Testis (tissue), 3 donors: ENCODE data around the gene TINAG. TPM values are rescaled to one million over a fixed set of nuclear protein-coding genes. Genes with fewer than 3 reads are reported as not detected.
"Not testable (repeated sequence)": the region's sequence is repeated elsewhere in the genome, so short reads cannot be mapped to it uniquely, and the experiment has no call there.

Source experiments
- DNase-seq: peaks from one replicate; pipeline ENCODE4 v3.0.0-alpha.2; 2019
- H3K27ac ChIP-seq, 2 donors: fragments of 200-600 bp; sonication (generic); one replicate each; pipeline ENCODE4 v1.5.1; 2019
- H3K27me3 ChIP-seq: fragments of 200-600 bp; sonication (generic); one replicate; pipeline ENCODE4 v1.5.1; 2019
- H3K36me3 ChIP-seq: fragments of 200-600 bp; sonication (generic); one replicate; pipeline ENCODE4 v1.5.1; 2017; ENCODE audit warnings: low read depth; ENCODE audit errors: missing control alignments
- H3K4me1 ChIP-seq: fragments of 200-600 bp; sonication (generic); one replicate; pipeline ENCODE4 v1.5.1; 2019
- H3K4me3 ChIP-seq, 2 donors: fragments of 200-600 bp; sonication (generic); one replicate each; pipeline ENCODE4 v1.5.1; 2017 to 2019
- H3K9me3 ChIP-seq: fragments of 200-600 bp; sonication (generic); one replicate; pipeline ENCODE4 v1.5.1; 2017
- POLR2A ChIP-seq: fragments of 450-650 bp; IDR thresholded peaks from one replicate; pipeline ENCODE4 v1.6.1; 2017; ENCODE audit warnings: antibody characterized with exemption, mild to moderate bottlenecking, moderate library complexity
- WGBS, 2 donors: methylation state at CpG; one replicate each; pipeline ENCODE4 v1.1.5; 2018; 5-methylcytosine and 5-hydroxymethylcytosine counted together
- intact Hi-C: fragments of 100-400 bp; cut with DNase I; formaldehyde crosslinking; loops from one replicate; pipeline ENCODE4 v1.15.1; 2023; ENCODE audit warnings: low total_unique reads
- polyA plus RNA-seq: library from polyadenylated mRNA; stranded (reverse); fragments of 350-450 nt; fragmentation: Illumina TruSeq; extraction: RNeasy Lipid Tissue Mini Kit (QIAGEN cat#74804); gene quantifications from one replicate; pipeline ENCODE4 v1.2.3, GENCODE V29; 2014; ENCODE audit warnings: low read depth, low replicate concordance; ENCODE audit not compliant: insufficient read depth
- total RNA-seq, 2 donors: library from RNA; depleted of rRNA; stranded (reverse); fragments of >200 nt; gene quantifications; one replicate each; pipeline ENCODE4 v1.2.3, GENCODE V29; 2016
- TF ChIP-seq, protein P1 (sequence below), 3 experiments: fragments of 450-650 bp in 2 of 3; fragments of 200-600 bp in 1 of 3; sonication (generic) in 1 of 3; IDR thresholded peaks; one replicate each; pipeline ENCODE4 v1.5.1; 2016 to 2019; ENCODE audit warnings: antibody characterized with exemption in 3 of 3, mild to moderate bottlenecking in 2 of 3, moderate library complexity in 1 of 3

TINAG gene
- total and polyA plus RNA-seq, 3 donors from 2014 or later = not detected

GRCh38 chr6:54320871-54321270 is 12.6 kb downstream of the TINAG start:
- Histone ChIP-seq H3K4me1 (no peaks in the 10 kb centered on the region), H3K9me3 (no peaks in the 10 kb centered on the region), H3K27me3 (no peaks in the 10 kb centered on the region), H3K4me3 (no peak overlapping the region), H3K27ac (no peak overlapping the region), H3K36me3 (no peaks in the 10 kb centered on the region)
- DNase-seq = no peak
- intact Hi-C loops = no loop called here
- WGBS, 2 donors = 66 to 70% methylated on average over 1 of the region's 1 CpG
- TF ChIP-seq POLR2A = no peak
- TF ChIP-seq, protein P1, sequence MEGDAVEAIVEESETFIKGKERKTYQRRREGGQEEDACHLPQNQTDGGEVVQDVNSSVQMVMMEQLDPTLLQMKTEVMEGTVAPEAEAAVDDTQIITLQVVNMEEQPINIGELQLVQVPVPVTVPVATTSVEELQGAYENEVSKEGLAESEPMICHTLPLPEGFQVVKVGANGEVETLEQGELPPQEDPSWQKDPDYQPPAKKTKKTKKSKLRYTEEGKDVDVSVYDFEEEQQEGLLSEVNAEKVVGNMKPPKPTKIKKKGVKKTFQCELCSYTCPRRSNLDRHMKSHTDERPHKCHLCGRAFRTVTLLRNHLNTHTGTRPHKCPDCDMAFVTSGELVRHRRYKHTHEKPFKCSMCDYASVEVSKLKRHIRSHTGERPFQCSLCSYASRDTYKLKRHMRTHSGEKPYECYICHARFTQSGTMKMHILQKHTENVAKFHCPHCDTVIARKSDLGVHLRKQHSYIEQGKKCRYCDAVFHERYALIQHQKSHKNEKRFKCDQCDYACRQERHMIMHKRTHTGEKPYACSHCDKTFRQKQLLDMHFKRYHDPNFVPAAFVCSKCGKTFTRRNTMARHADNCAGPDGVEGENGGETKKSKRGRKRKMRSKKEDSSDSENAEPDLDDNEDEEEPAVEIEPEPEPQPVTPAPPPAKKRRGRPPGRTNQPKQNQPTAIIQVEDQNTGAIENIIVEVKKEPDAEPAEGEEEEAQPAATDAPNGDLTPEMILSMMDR (IDR thresholded peaks at IDR 0.05) = no peak

GRCh38 chr6:54327631-54328030 is 19.4 kb downstream of the TINAG start:
- no peak overlapping the region for H3K27ac ChIP-seq
- TF ChIP-seq, protein P1 (IDR thresholded peaks at IDR 0.05) = no peak
- TF ChIP-seq POLR2A = no peak
- no peak for DNase-seq
- no peak overlapping the region for H3K4me3 ChIP-seq
- H3K4me1 ChIP-seq = no peaks in the 10 kb centered on the region
- no peaks in the 10 kb centered on the region for H3K9me3 ChIP-seq
- no peaks in the 10 kb centered on the region for H3K36me3 ChIP-seq
- intact Hi-C loops = no loop called here
- no peaks in the 10 kb centered on the region for H3K27me3 ChIP-seq
- WGBS, 2 donors = 86 to 87% methylated on average over 6 to 7 of the region's 7 CpGs

GRCh38 chr6:54331571-54331970 is 23.3 kb downstream of the TINAG start:
- H3K4me1 ChIP-seq, H3K27me3 ChIP-seq, H3K9me3 ChIP-seq, DNase-seq, H3K36me3 ChIP-seq, intact Hi-C loops, H3K27ac ChIP-seq, H3K4me3 ChIP-seq: not testable (repeated sequence)
- 77 to 88% methylated on average over 2 of the region's 2 CpGs for WGBS, 2 donors

- Histone ChIP-seq H3K4me1 (no peaks in the 10 kb centered on the region), H3K9me3 (no peaks in the 10 kb centered on the region), H3K27ac (no peak overlapping the region), H3K4me3 (no peak overlapping the region), H3K36me3 (no peaks in the 10 kb centered on the region), H3K27me3 (no peaks in the 10 kb centered on the region)
- intact Hi-C loops = no loop called here
- 74 to 79% methylated on average over 2 of the region's 2 CpGs for WGBS, 2 donors
- TF ChIP-seq, protein P1 (IDR thresholded peaks at IDR 0.05) = no peak
- TF ChIP-seq POLR2A = no peak
- DNase-seq = no peak
Observed at GRCh38 chr6:54335871-54336270, 27.6 kb downstream of the TINAG start.

- WGBS, 2 donors = 71 to 88% methylated on average over 2 of the region's 2 CpGs
- Histone ChIP-seq H3K9me3 (no peaks in the 10 kb centered on the region), H3K27ac (no peak overlapping the region), H3K4me1 (no peaks in the 10 kb centered on the region), H3K36me3 (no peaks in the 10 kb centered on the region), H3K27me3 (no peaks in the 10 kb centered on the region), H3K4me3 (no peak overlapping the region)
- intact Hi-C loops = no loop called here
- no peak for DNase-seq
- TF ChIP-seq, protein P1 (IDR thresholded peaks at IDR 0.05) = no peak
Observed at GRCh38 chr6:54353975-54354374, 45.7 kb downstream of the TINAG start.
